ENCODE results near the gene JAK1. TPM values are rescaled to one million over a fixed set of nuclear protein-coding genes. Genes with fewer than 3 reads are reported as not detected.
A peak's percentile ranks its signal among the peaks of the same experiment; 100 is the strongest.

JAK1 gene
- total and polyA plus RNA-seq, 9 of the 15 experiments (the other 6 are each of a cell fraction or from before 2014, with no cell fraction given), result 9.7 to 44.1 (median 42.5) TPM

- no peak for TF ChIP-seq MTA2 (IDR thresholded peaks at IDR 0.05; ENCODE audit: low read depth)
- TF ChIP-seq ZSCAN29 (IDR thresholded peaks at IDR 0.05), result no peak
- no peak for TF ChIP-seq ILK (tag; IDR thresholded peaks at IDR 0.05; ENCODE audit: borderline replicate concordance, low read depth)
- TF ChIP-seq MYNN (IDR thresholded peaks at IDR 0.05), result no peak
- TF ChIP-seq MYNN (CRISPR knock-in tag; IDR thresholded peaks at IDR 0.05), result no peak
- TF ChIP-seq OTX1 (CRISPR knock-in tag; IDR thresholded peaks at IDR 0.05), result no peak
- no peak for TF ChIP-seq ZNF384 (IDR thresholded peaks at IDR 0.05; ENCODE audit: low read depth, low read length)
- no peak for TF ChIP-seq RFX1 (IDR thresholded peaks at IDR 0.05)
- no peak for TF ChIP-seq ZNF79 (CRISPR knock-in tag; IDR thresholded peaks at IDR 0.05; ENCODE audit: low read depth)
- no peak for TF ChIP-seq MYC (IDR thresholded peaks at IDR 0.05; ENCODE audit: low read depth, low read length)
- no peak for TF ChIP-seq MYC (CRISPR knock-in tag; IDR thresholded peaks at IDR 0.05; ENCODE audit: borderline replicate concordance, low read depth)
Measured at GRCh38 chr1:64900916-64901315, 65.4 kb downstream of the JAK1 start (continued).

DNA sequence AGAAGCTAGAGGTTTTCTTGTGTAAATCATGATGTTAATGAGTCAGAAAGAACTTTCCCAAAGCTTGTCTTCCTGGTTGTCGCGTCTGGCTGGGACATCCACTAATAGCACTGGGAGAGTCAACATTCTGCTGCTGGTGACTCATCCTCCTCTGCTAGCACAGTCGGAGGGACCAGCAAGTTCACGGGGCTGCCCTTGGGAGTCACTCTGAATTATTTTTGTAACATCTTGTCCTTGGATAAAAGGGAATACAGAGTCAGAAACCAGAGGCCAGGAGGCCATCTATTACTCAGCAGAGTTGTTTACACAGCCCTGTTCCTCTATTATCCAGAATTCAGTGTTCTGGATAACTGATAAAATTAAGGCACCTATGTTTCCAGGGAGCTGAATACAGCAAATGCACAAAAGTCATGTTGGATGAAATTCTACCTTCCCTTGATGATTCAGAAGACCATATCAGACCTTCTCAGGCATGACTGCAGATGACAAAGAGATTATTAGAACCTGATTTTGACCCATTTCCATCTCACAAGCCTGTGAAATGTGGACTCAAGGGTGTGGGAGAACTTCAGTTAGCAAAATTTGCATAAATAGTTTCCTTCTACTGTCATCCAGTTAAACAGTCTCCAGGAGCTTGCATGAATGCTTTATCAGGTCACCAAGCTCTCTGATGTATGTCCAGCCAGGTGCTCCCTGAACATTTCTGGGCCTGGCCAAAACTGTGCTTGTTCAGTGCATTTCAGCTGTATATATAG is 68.1 kb downstream of the JAK1 start:
- Histone ChIP-seq H4K20me1 (replicated peaks; ENCODE audit: control insufficient read depth, insufficient read depth, low read length) (peaks cover 9% of the 10 kb centered on the region; the same call in 1 of the 2 replicates), H2AFZ (ENCODE audit: low read depth, low read length) (peak overlapping the region; percentile 27; the same call in 1 of the 2 replicates), H3K36me3 (ENCODE audit: control insufficient read depth, insufficient read depth, low read length) (no peaks in the 10 kb centered on the region), H3K4me3 (no peak overlapping the region), H3K27me3 (ENCODE audit: control insufficient read depth in 2 of 2, insufficient read depth in 2 of 2, low read length in 2 of 2) (no peaks in the 10 kb centered on the region), H3K4me2 (ENCODE audit: insufficient read depth, low read length) (peak overlapping the region; percentile 47), H3K9me3 (replicated peaks; ENCODE audit: control insufficient read depth, insufficient read depth, low read depth, low read length) (no peaks in the 10 kb centered on the region), H3K9ac (ENCODE audit: insufficient read depth in 1 of 2, low read depth in 2 of 2, low read length in 2 of 2) (peak overlapping the region in 1 of 2 experiments; percentile 6; a peak in 1 of 4 replicates), H3K79me2 (ENCODE audit: control insufficient read depth, insufficient read depth, low read length) (peaks cover 51% of the 10 kb centered on the region), H3K4me1 (replicated peaks in 1 of 2; ENCODE audit: control insufficient read depth in 2 of 2, insufficient read depth in 2 of 2, low read length in 2 of 2) (peaks cover 13 to 48% of the 10 kb centered on the region in 2 experiments; a peak in 4 of 5 replicates), H3K27ac (ENCODE audit: extremely low read depth, low read depth, low read length) (peak overlapping the region; percentile 73), H3K9me1 (ENCODE audit: control insufficient read depth, insufficient read depth, low read length) (no peaks in the 10 kb centered on the region)
- in situ Hi-C loops (cut with MboI), result no loop called here
- FAIRE-seq, result peak; percentile 95
- peak; percentile 88 for ATAC-seq
- peak; percentile 57 to 87 (median 68) for DNase-seq (ENCODE audit: extremely low read depth in 1 of 4, low spot score in 3 of 4)
- CTCF ChIA-PET (ENCODE audit: low intra/inter-chr PET ratio), result no interaction called here
- BruUV-seq (replicated peaks), result no TSS peak
- intact Hi-C loops (cut with micrococcal nuclease), result loop anchor here (5.0 kb wide), 1 partner anchor 69 kb away; the partner anchor contains the start of gene JAK1
- WGBS (ENCODE audit: insufficient coverage, low coverage, missing lambda C conversion rate), result 0% methylated on average over 4 of the region's 4 CpGs
- POLR2A ChIA-PET, result interaction anchor here (1.1 to 1.8 kb wide), 7 partner anchors 8 to 67 kb away, joined by 3 to 9 read pairs (median 5); partner anchors contain the start of gene JAK1
- TF ChIP-seq ADNP (tag; IDR thresholded peaks at IDR 0.05) (peak; percentile 59; the same call in 1 of the 2 replicates), TARDBP (IDR thresholded peaks at IDR 0.05) (no peak), ATF1 (CRISPR knock-in tag; IDR thresholded peaks at IDR 0.05) (no peak), ATF1 (tag; IDR thresholded peaks at IDR 0.05) (no peak; the same call in none of the 2 replicates), ZBTB1 (CRISPR knock-in tag; IDR thresholded peaks at IDR 0.05; ENCODE audit: borderline replicate concordance, low read depth) (no peak), MAZ (CRISPR knock-in tag; conservative IDR thresholded peaks at IDR 0.05 in 1 of 2, IDR thresholded peaks at IDR 0.05 in 1 of 2) (peak in 1 of 2 experiments; percentile 56; a peak in 1 of 4 replicates), ARID1B (IDR thresholded peaks at IDR 0.05) (peak; percentile 93), CLOCK (CRISPR knock-in tag; IDR thresholded peaks at IDR 0.05; ENCODE audit: borderline replicate concordance) (no peak), HNRNPUL1 (IDR thresholded peaks at IDR 0.05; ENCODE audit: low read length) (no peak)

All from K562 (cell line).